HepG2 (cell line): ENCODE measurements around the gene CIT. TPM values are rescaled to one million over a fixed set of nuclear protein-coding genes. Genes with fewer than 3 reads are reported as not detected.

Experiments
- AKAP8 ChIP-seq: sonication (generic); formaldehyde crosslinking; IDR thresholded peaks from 2 replicates; pipeline ENCODE4 v1.5.1; 2020; ENCODE audit warnings: mild to moderate bottlenecking, missing genetic modification reagents
- ARID4A ChIP-seq: sonication (generic); formaldehyde crosslinking; IDR thresholded peaks from 2 replicates; pipeline ENCODE4 v1.5.0; 2020; ENCODE audit warnings: mild to moderate bottlenecking, missing genetic modification reagents, borderline replicate concordance
- CREM ChIP-seq, 2 experiments: sonication (generic) in 1 of 2; formaldehyde crosslinking in 1 of 2; IDR thresholded peaks; 2 replicates each; pipeline versions ENCODE4 v1.4.0 to v1.6.1; 2016 to 2020; ENCODE audit warnings: antibody characterized with exemption in 1 of 2, mild to moderate bottlenecking in 1 of 2, missing genetic modification reagents in 1 of 2
- FOXK2 ChIP-seq: fragments of 450-650 bp; IDR thresholded peaks from 2 replicates; pipeline ENCODE4 v1.6.1; 2016
- KMT2A ChIP-seq: sonication (generic); formaldehyde crosslinking; IDR thresholded peaks from 2 replicates; pipeline ENCODE4 v1.4.0; 2020; ENCODE audit warnings: missing genetic modification reagents
- POGK ChIP-seq: sonication (generic); formaldehyde crosslinking; conservative IDR thresholded peaks from 2 replicates; pipeline ENCODE4 v1.8.0; 2022; ENCODE audit warnings: mild to moderate bottlenecking, moderate library complexity, missing genetic modification reagents
- XBP1 ChIP-seq: sonication (generic); formaldehyde crosslinking; IDR thresholded peaks from 2 replicates; pipeline ENCODE4 v1.5.0; 2020; ENCODE audit warnings: missing genetic modification reagents
- ZBTB7A ChIP-seq: sonication (generic); formaldehyde crosslinking; IDR thresholded peaks from 2 replicates; pipeline ENCODE4 v1.8.0; 2022; ENCODE audit warnings: mild to moderate bottlenecking, missing genetic modification reagents
- ZNF232 ChIP-seq: sonication (generic); formaldehyde crosslinking; IDR thresholded peaks from 2 replicates; pipeline ENCODE4 v1.4.0; 2020; ENCODE audit warnings: missing genetic modification reagents, borderline replicate concordance
- ZNF329 ChIP-seq: sonication (generic); formaldehyde crosslinking; IDR thresholded peaks from 2 replicates; pipeline ENCODE4 v1.9.0; 2021; ENCODE audit warnings: low read depth, mild to moderate bottlenecking, missing genetic modification reagents
- ZNF350 ChIP-seq: sonication (generic); formaldehyde crosslinking; IDR thresholded peaks from 2 replicates; pipeline ENCODE4 v1.4.0; 2020; ENCODE audit warnings: mild to moderate bottlenecking, low read depth, missing genetic modification reagents, borderline replicate concordance
- ZNF44 ChIP-seq: sonication (generic); formaldehyde crosslinking; IDR thresholded peaks from 2 replicates; pipeline ENCODE4 v1.5.1; 2020; ENCODE audit warnings: mild to moderate bottlenecking, missing genetic modification reagents
- polyA plus RNA-seq, 8 experiments: library from polyadenylated mRNA; depleted of rRNA in 3 of 8; stranded (reverse) in 7 of 8; unstranded in 1 of 8; fragments of >200 nt; fragmentation: Illumina TruSeq in 4 of 8; extraction: Trizol in 4 of 8; gene quantifications; 2 replicates each; pipeline versions ENCODE4 v1.2.1 to v1.2.3, GENCODE V29; 2011 to 2016; ENCODE audit warnings: low read depth in 4 of 8, missing spikeins in 1 of 8, mixed read lengths in 1 of 8; ENCODE audit not compliant: insufficient read depth in 1 of 8
- total RNA-seq, 5 experiments: library from RNA; depleted of rRNA; stranded (reverse); fragments of >200 nt; fragmentation: Illumina TruSeq; extraction: Trizol; gene quantifications; 2 replicates each; pipeline ENCODE4 v1.2.3, GENCODE V29; 2016; ENCODE audit warnings: low read depth in 1 of 5
- TF ChIP-seq, protein P1 (sequence below): sonication (generic); formaldehyde crosslinking; IDR thresholded peaks from 2 replicates; pipeline ENCODE4 v1.8.1; 2023; ENCODE audit warnings: missing genetic modification reagents, inconsistent platforms, borderline replicate concordance
- TF ChIP-seq, protein P2 (sequence below): IDR thresholded peaks from 2 replicates; pipeline ENCODE4 v1.6.1; 2016; ENCODE audit warnings: missing compliant biosample characterization, missing genetic modification reagents, borderline replicate concordance
- TF ChIP-seq, protein P3 (sequence below): sonication (generic); formaldehyde crosslinking; IDR thresholded peaks from 2 replicates; pipeline ENCODE4 v1.8.1; 2023; ENCODE audit warnings: mild to moderate bottlenecking, missing genetic modification reagents

CIT gene
- total and polyA plus RNA-seq, 2 of the 13 experiments (the other 11 are each of a cell fraction or from before 2014, with no cell fraction given) = 7.7 to 11.7 TPM

- TF ChIP-seq ARID4A (CRISPR knock-in tag) (peak; percentile 96), POGK (peak; percentile 61; the same call in 1 of the 2 replicates), ZBTB7A (CRISPR knock-in tag) (peak; percentile 56), ZNF44 (0 out of 2 replicates have a peak, but pooled peaks have one; percentile 33), XBP1 (CRISPR knock-in tag) (no peak), ZNF329 (CRISPR knock-in tag) (no peak), ZNF350 (CRISPR knock-in tag) (0 out of 2 replicates have a peak, but pooled peaks have one; percentile 28), FOXK2 (no peak), AKAP8 (no peak), ZNF232 (CRISPR knock-in tag) (no peak), CREM (IDR thresholded peaks at IDR 0.05) (peak; percentile 59; the same call in 1 of the 2 replicates), CREM (CRISPR knock-in tag; IDR thresholded peaks at IDR 0.05) (no peak), KMT2A (CRISPR knock-in tag) (peak; percentile 59; the same call in 1 of the 2 replicates)
- TF ChIP-seq, protein P1, sequence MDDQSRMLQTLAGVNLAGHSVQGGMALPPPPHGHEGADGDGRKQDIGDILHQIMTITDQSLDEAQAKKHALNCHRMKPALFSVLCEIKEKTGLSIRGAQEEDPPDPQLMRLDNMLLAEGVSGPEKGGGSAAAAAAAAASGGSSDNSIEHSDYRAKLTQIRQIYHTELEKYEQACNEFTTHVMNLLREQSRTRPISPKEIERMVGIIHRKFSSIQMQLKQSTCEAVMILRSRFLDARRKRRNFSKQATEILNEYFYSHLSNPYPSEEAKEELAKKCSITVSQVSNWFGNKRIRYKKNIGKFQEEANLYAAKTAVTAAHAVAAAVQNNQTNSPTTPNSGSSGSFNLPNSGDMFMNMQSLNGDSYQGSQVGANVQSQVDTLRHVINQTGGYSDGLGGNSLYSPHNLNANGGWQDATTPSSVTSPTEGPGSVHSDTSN = no peak; the same call in 1 of the 2 replicates
- TF ChIP-seq, protein P2, sequence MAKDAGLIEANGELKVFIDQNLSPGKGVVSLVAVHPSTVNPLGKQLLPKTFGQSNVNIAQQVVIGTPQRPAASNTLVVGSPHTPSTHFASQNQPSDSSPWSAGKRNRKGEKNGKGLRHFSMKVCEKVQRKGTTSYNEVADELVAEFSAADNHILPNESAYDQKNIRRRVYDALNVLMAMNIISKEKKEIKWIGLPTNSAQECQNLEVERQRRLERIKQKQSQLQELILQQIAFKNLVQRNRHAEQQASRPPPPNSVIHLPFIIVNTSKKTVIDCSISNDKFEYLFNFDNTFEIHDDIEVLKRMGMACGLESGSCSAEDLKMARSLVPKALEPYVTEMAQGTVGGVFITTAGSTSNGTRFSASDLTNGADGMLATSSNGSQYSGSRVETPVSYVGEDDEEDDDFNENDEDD (CRISPR knock-in tag) = peak; percentile 97
- TF ChIP-seq, protein P3, sequence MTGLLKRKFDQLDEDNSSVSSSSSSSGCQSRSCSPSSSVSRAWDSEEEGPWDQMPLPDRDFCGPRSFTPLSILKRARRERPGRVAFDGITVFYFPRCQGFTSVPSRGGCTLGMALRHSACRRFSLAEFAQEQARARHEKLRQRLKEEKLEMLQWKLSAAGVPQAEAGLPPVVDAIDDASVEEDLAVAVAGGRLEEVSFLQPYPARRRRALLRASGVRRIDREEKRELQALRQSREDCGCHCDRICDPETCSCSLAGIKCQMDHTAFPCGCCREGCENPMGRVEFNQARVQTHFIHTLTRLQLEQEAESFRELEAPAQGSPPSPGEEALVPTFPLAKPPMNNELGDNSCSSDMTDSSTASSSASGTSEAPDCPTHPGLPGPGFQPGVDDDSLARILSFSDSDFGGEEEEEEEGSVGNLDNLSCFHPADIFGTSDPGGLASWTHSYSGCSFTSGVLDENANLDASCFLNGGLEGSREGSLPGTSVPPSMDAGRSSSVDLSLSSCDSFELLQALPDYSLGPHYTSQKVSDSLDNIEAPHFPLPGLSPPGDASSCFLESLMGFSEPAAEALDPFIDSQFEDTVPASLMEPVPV (CRISPR knock-in tag) = peak; percentile 86
Observed at GRCh38 chr12:119876761-119877638, at the start of gene CIT (continued).
